ENCODE data around the gene ADPRHL1.

DNA sequence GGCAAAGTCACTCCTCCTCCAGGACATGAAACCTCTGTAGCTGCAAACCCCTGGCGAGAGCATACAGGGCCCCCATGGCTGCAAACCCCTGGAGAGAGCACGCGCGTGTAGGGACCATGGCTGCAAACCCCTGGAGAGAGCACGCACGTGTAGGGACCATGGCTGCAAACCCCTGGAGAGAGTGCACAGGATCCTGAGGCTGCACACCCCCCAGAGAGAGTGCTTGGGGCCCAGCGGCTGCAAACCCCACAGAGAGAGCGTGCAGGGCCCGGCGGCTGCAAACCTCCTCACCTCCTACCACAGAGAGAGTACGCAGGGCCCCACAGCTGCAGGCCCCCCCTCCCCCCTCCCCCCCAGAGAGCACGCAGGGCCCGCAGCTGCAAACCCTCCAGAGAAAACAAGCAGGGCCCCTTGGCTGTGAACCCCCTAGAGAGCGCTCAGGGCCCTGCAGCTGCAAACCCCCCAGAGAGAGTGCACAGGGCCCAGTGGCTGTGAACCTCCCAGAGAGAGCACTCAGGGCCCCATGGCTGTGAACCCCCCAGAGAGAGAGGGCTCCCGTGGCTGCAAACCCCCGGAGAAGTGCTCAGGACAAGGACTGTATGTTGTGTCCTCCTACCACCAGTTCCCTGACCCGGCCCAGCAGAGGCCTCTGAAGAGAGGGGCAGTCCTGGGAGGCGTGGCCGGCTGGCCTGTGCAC, 7.3 kb downstream of the ADPRHL1 start:
- TF ChIP-seq POLR2A (IDR thresholded peaks at IDR 0.05) = no peak
- TF ChIP-seq, protein P1, sequence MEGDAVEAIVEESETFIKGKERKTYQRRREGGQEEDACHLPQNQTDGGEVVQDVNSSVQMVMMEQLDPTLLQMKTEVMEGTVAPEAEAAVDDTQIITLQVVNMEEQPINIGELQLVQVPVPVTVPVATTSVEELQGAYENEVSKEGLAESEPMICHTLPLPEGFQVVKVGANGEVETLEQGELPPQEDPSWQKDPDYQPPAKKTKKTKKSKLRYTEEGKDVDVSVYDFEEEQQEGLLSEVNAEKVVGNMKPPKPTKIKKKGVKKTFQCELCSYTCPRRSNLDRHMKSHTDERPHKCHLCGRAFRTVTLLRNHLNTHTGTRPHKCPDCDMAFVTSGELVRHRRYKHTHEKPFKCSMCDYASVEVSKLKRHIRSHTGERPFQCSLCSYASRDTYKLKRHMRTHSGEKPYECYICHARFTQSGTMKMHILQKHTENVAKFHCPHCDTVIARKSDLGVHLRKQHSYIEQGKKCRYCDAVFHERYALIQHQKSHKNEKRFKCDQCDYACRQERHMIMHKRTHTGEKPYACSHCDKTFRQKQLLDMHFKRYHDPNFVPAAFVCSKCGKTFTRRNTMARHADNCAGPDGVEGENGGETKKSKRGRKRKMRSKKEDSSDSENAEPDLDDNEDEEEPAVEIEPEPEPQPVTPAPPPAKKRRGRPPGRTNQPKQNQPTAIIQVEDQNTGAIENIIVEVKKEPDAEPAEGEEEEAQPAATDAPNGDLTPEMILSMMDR (IDR thresholded peaks at IDR 0.05) = no peak

All from tibial nerve (tissue), 3 donors.